Central memory CD8-positive, alpha-beta T cell (primary cell): ENCODE results near the gene HBP1.

Experiments used
- ATAC-seq: fragments of 150-1000 bp; cut with Tn5 transposase; replicated peaks from 2 replicates; pipeline ENCODE4 v1.10.0; 2022; ENCODE audit warnings: mild to moderate bottlenecking, moderate FRiP score, moderate number of reproducible peaks; ENCODE audit not compliant: poor library complexity, severe bottlenecking; ENCODE audit errors: extremely low read depth
- DNase-seq, 2 donors: peaks; one replicate each; pipeline ENCODE4 v3.0.0; 2021; ENCODE audit warnings: low spot score in 2 of 2
- H3K27ac Mint-ChIP-seq: one replicate; pipeline ENCODE4 v1.8.0; 2022; ENCODE audit warnings: low read depth, mild to moderate bottlenecking, moderate library complexity, mixed read lengths
- H3K27me3 Mint-ChIP-seq: one replicate; pipeline ENCODE4 v1.8.0; 2022; ENCODE audit warnings: mixed read lengths
- H3K36me3 Mint-ChIP-seq: one replicate; pipeline ENCODE4 v1.8.0; 2022; ENCODE audit warnings: mild to moderate bottlenecking, moderate library complexity, mixed read lengths; ENCODE audit not compliant: insufficient read depth
- H3K4me1 Mint-ChIP-seq: one replicate; pipeline ENCODE4 v1.8.0; 2022; ENCODE audit warnings: mixed read lengths
- H3K4me3 Mint-ChIP-seq: one replicate; pipeline ENCODE4 v1.8.0; 2022; ENCODE audit warnings: mild to moderate bottlenecking, moderate library complexity, mixed read lengths
- H3K9me3 Mint-ChIP-seq: one replicate; pipeline ENCODE4 v1.8.0; 2022; ENCODE audit warnings: mixed read lengths

The HBP1 gene

GRCh38 chr7:107173691-107174406, 5.0 kb downstream of the HBP1 start:
- Mint-ChIP-seq H3K4me1 (peaks cover 53% of the 10 kb centered on the region), H3K4me3 (peak overlapping the region; percentile 31), H3K9me3 (no peaks in the 10 kb centered on the region), H3K27me3 (no peaks in the 10 kb centered on the region), H3K36me3 (peaks cover 39% of the 10 kb centered on the region), H3K27ac (peak overlapping the region; percentile 26)
- no peak for ATAC-seq
- no peak for DNase-seq

GRCh38 chr7:107179326-107180164, 10.7 kb downstream of the HBP1 start:
- peaks cover 47% of the 10 kb centered on the region for H3K36me3 Mint-ChIP-seq

GRCh38 chr7:107180378-107180777, 11.6 kb downstream of the HBP1 start:
- Mint-ChIP-seq H3K4me3 (no peak overlapping the region), H3K36me3 (peaks cover 55% of the 10 kb centered on the region), H3K9me3 (no peaks in the 10 kb centered on the region), H3K4me1 (peaks cover 47% of the 10 kb centered on the region), H3K27me3 (no peaks in the 10 kb centered on the region), H3K27ac (peak overlapping the region; percentile 13)
- DNase-seq (no peak), ATAC-seq (peak; percentile 51)

More at GRCh38 chr7:107179326-107180164, 10.7 kb downstream of the HBP1 start:
- Mint-ChIP-seq H3K4me3 (no peak overlapping the region), H3K4me1 (peaks cover 45% of the 10 kb centered on the region), H3K9me3 (no peaks in the 10 kb centered on the region), H3K27me3 (no peaks in the 10 kb centered on the region), H3K27ac (peak overlapping the region; percentile 13)
- DNase-seq (no peak), ATAC-seq (no peak)

DNA sequence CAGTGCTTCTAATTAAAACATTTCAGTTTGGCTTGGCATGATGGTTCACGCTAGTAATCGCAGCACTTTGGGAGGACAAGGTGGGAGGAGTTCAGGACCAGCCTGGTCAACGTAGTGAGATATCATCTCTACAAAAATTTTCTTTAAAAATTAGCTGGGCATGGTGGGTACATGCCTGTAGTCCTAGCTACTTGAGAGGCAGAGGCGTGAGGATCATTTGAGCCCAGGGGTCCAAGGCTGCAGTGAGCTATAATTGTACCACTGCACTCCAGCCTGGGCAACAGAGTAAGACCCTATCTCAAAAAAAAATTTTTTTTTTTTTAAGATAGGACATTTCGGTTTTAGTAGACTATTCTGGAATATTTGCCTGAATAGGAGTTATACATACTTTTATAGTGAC, 12.4 kb downstream of the HBP1 start:
- no peaks in the 10 kb centered on the region for H3K27me3 Mint-ChIP-seq
- ATAC-seq (no peak), DNase-seq (no peak)
- H3K27ac Mint-ChIP-seq: no peak overlapping the region
- no peak overlapping the region for H3K4me3 Mint-ChIP-seq
- peaks cover 44% of the 10 kb centered on the region for H3K4me1 Mint-ChIP-seq
- peaks cover 61% of the 10 kb centered on the region for H3K36me3 Mint-ChIP-seq
- no peaks in the 10 kb centered on the region for H3K9me3 Mint-ChIP-seq

GRCh38 chr7:107185716-107186115, 16.9 kb downstream of the HBP1 start:
- peaks cover 77% of the 10 kb centered on the region for H3K36me3 Mint-ChIP-seq
- no peak for ATAC-seq
- no peaks in the 10 kb centered on the region for H3K27me3 Mint-ChIP-seq
- no peak overlapping the region for H3K27ac Mint-ChIP-seq
- no peak overlapping the region for H3K4me3 Mint-ChIP-seq
- no peak for DNase-seq
- peaks cover 44% of the 10 kb centered on the region for H3K4me1 Mint-ChIP-seq
- H3K9me3 Mint-ChIP-seq: no peaks in the 10 kb centered on the region

DNA sequence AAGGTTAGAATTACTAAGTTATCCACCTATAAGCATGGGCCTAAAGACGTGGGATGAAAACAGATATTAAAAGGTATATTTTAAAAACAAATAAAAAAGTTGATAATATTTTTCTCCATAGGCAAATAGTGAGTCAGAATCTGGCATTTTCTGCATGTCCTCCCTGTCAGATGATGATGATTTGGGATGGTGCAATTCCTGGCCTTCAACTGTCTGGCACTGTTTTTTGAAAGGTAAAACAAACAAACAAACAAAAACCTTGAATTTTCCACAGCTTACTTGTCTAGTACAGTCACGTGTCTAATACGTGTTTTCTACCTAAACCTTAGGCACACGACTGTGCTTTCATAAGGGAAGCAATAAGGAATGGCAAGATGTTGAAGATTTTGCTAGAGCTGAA, 17.4 kb downstream of the HBP1 start:
- DNase-seq: no peak
- peak overlapping the region; percentile 57 for H3K27ac Mint-ChIP-seq
- peaks cover 72% of the 10 kb centered on the region for H3K36me3 Mint-ChIP-seq

GRCh38 chr7:107187774-107188173, 19.0 kb downstream of the HBP1 start:
- Mint-ChIP-seq H3K36me3 (peaks cover 77% of the 10 kb centered on the region), H3K4me1 (peaks cover 39% of the 10 kb centered on the region), H3K27ac (peak overlapping the region; percentile 10), H3K27me3 (no peaks in the 10 kb centered on the region), H3K4me3 (no peak overlapping the region), H3K9me3 (no peaks in the 10 kb centered on the region)
- DNase-seq: no peak
- ATAC-seq: no peak

More for the DNA sequence above, 17.4 kb downstream of the HBP1 start:
- Mint-ChIP-seq H3K27me3 (no peaks in the 10 kb centered on the region), H3K4me1 (peaks cover 39% of the 10 kb centered on the region), H3K4me3 (no peak overlapping the region), H3K9me3 (no peaks in the 10 kb centered on the region)
- no peak for ATAC-seq

DNA sequence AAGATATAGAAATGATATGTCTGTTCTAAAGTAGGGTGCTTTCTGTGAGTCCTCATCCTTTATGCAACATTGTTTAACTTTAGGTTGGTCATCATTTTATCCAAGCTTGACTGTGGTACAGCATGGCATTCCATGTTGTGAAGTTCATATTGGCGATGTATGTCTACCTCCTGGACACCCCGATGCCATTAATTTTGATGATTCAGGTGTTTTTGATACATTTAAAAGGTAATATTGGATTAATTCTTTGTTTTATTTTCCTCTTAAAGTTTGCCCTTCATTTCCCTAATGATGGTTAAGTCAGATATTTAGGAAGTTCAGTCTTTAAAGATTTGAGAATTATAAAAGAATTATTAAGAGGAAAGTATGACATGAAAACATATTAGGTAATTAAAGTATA, 21.3 kb downstream of the HBP1 start:
- H3K27me3 Mint-ChIP-seq: no peaks in the 10 kb centered on the region
- no peak overlapping the region for H3K4me3 Mint-ChIP-seq
- ATAC-seq (no peak), DNase-seq (no peak)
- peaks cover 74% of the 10 kb centered on the region for H3K36me3 Mint-ChIP-seq
- H3K9me3 Mint-ChIP-seq: no peaks in the 10 kb centered on the region
- H3K27ac Mint-ChIP-seq: peak overlapping the region; percentile 47
- H3K4me1 Mint-ChIP-seq: peaks cover 34% of the 10 kb centered on the region

- DNase-seq (no peak), ATAC-seq (no peak)
- Mint-ChIP-seq H3K4me3 (no peak overlapping the region), H3K27ac (peak overlapping the region; percentile 81), H3K4me1 (peaks cover 16% of the 10 kb centered on the region), H3K9me3 (no peaks in the 10 kb centered on the region), H3K36me3 (peaks cover 68% of the 10 kb centered on the region), H3K27me3 (no peaks in the 10 kb centered on the region)
These were observed 25.2 kb downstream of the HBP1 start for GRCh38 chr7:107194052-107194451.

GRCh38 chr7:107196834-107197610, 28.2 kb downstream of the HBP1 start:
- ATAC-seq (no peak), DNase-seq (no peak)
- Mint-ChIP-seq H3K27ac (no peak overlapping the region), H3K4me3 (no peak overlapping the region), H3K9me3 (no peaks in the 10 kb centered on the region), H3K4me1 (peaks cover 11% of the 10 kb centered on the region), H3K36me3 (peaks cover 78% of the 10 kb centered on the region), H3K27me3 (no peaks in the 10 kb centered on the region)

GRCh38 chr7:107201795-107202450, 33.1 kb downstream of the HBP1 start:
- ATAC-seq: peak; percentile 54
- DNase-seq: no peak
- peaks cover 68% of the 10 kb centered on the region for H3K36me3 Mint-ChIP-seq
- H3K4me1 Mint-ChIP-seq: no peaks in the 10 kb centered on the region
- no peak overlapping the region for H3K27ac Mint-ChIP-seq
- H3K4me3 Mint-ChIP-seq: no peak overlapping the region
- no peaks in the 10 kb centered on the region for H3K9me3 Mint-ChIP-seq
- no peaks in the 10 kb centered on the region for H3K27me3 Mint-ChIP-seq

- H3K27ac Mint-ChIP-seq: no peak overlapping the region
- DNase-seq: no peak
- H3K27me3 Mint-ChIP-seq: no peaks in the 10 kb centered on the region
- no peaks in the 10 kb centered on the region for H3K9me3 Mint-ChIP-seq
- no peak overlapping the region for H3K4me3 Mint-ChIP-seq
- no peaks in the 10 kb centered on the region for H3K4me1 Mint-ChIP-seq
- no peak for ATAC-seq
- peaks cover 56% of the 10 kb centered on the region for H3K36me3 Mint-ChIP-seq
These were observed 34.8 kb downstream of the HBP1 start for GRCh38 chr7:107203607-107204006.
